ENCODE results near the gene GLYATL3. TPM values are rescaled to one million over a fixed set of nuclear protein-coding genes. Genes with fewer than 3 reads are reported as not detected.
A peak's percentile ranks its signal among the peaks of the same experiment; 100 is the strongest.

Gene GLYATL3
- total and polyA plus RNA-seq, 12 donors = not detected

DNA sequence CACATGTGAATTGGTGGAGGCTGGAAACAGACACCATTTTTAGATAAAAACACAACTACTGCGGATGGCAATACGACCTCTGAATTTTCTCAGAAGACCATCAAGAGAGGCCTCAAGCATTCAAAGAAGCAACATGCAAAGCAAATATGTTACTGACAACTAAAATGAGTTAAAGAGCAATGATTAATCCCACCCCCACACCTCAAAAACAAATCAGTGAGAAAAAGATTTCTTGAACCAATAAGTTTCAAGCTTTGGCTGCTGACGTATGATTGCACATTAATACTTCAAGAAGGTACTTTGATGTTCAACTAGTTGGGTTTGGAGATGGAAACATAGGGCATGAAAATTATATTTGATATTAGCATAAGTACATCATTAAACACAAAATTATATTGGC lies 37.7 kb upstream of the GLYATL3 start:
- H3K4me1 ChIP-seq = peaks cover 3 to 35% (median 29%) of the 10 kb centered on the region in 9 donors
- 40 to 42% methylated on average over 3 of the region's 3 CpGs for WGBS, 2 donors
- TF ChIP-seq, protein P1, sequence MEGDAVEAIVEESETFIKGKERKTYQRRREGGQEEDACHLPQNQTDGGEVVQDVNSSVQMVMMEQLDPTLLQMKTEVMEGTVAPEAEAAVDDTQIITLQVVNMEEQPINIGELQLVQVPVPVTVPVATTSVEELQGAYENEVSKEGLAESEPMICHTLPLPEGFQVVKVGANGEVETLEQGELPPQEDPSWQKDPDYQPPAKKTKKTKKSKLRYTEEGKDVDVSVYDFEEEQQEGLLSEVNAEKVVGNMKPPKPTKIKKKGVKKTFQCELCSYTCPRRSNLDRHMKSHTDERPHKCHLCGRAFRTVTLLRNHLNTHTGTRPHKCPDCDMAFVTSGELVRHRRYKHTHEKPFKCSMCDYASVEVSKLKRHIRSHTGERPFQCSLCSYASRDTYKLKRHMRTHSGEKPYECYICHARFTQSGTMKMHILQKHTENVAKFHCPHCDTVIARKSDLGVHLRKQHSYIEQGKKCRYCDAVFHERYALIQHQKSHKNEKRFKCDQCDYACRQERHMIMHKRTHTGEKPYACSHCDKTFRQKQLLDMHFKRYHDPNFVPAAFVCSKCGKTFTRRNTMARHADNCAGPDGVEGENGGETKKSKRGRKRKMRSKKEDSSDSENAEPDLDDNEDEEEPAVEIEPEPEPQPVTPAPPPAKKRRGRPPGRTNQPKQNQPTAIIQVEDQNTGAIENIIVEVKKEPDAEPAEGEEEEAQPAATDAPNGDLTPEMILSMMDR (IDR thresholded peaks at IDR 0.05) = no peak
- H3K36me3 ChIP-seq = peaks cover 0 to 27% (median 5%) of the 10 kb centered on the region in 9 donors
- H3K9me3 ChIP-seq = no peaks in the 10 kb centered on the region
- DNase-seq (no peak), ATAC-seq (no peak)
- peak overlapping the region; percentile 47 to 95 (median 76) for H3K4me3 ChIP-seq
- no peaks in the 10 kb centered on the region for H3K27me3 ChIP-seq
- intact Hi-C loops (cut with DNase I) = no loop called here
- peak overlapping the region in 5 of 10 donors; percentile 76 to 91 (median 88) for H3K27ac ChIP-seq

DNA sequence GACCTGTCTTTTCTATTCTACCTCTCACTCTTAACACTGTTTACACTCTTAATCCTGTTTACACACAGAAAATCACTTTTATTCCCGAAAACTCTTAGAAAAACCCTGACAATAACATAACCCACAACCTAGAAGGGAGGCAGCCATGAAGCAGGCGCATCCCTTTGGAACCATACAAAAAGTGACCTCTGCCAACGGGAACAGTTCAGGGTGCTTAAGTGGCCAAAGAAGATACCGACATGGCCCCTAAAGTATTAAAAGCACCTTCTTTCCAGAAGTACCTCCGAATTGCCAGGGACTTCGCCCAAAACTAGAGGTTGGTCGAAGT lies 37.2 kb upstream of the GLYATL3 start:
- 1 to 3% methylated on average over 7 of the region's 7 CpGs for WGBS, 2 donors
- DNase-seq = no peak
- Histone ChIP-seq H3K36me3 (peaks cover 0 to 22% (median 0%) of the 10 kb centered on the region in 9 donors), H3K27me3 (no peaks in the 10 kb centered on the region), H3K9me3 (no peaks in the 10 kb centered on the region), H3K4me1 (peaks cover 3 to 35% (median 29%) of the 10 kb centered on the region in 9 donors), H3K27ac (peak overlapping the region in 9 of 10 donors; percentile 70 to 92 (median 88)), H3K4me3 (peak overlapping the region; percentile 47 to 95 (median 76))
- intact Hi-C loops (cut with DNase I) = no loop called here
- TF ChIP-seq, protein P1 (IDR thresholded peaks at IDR 0.05) = no peak
- peak in 5 of 8 donors; percentile 18 to 51 (median 37) for ATAC-seq

DNA sequence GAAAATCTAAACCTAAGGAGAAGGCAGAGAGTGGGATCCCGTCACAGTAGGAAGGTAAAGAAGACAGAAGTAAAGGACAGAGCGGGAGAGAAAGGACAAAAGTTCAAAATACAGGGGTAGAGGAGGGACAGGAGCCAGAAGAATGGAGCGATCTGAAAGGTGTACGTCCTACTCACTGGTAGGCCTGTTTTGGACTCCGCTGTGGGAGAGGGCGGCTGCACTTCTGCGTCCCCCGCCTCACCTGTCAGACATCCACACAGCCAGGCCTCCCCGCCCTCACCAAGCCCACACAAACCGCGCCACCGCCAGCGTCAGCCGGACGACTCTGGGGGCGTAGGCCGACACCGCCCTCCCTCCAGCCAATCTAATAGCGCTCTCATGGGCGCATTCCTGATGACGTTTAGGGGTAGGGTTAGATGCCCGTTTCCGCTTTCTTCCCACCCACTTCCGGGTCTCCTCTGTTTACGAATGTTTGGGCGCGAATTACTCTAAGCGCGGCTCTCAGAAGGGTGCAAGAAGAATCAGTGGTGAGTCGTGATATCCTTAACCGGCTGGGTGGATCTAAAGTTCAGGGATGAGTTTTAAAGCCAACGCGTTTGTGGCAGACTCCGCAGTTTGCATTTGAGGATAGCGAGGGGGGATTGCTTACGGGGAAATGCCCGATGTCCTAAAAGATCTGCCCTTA lies 36.7 kb upstream of the GLYATL3 start, which contains the start of the genes CENPQ and MMUT:
TSS of gene CENPQ (plus strand) at position 444 of the 685 bp plus-strand sequence. CDS start 6,807 bp downstream, outside the sequence.
TSS of gene MMUT (minus strand) at position 327 of the 685 bp plus-strand sequence. CDS start 3,787 bp downstream, outside the sequence.
- ATAC-seq = peak; percentile 100
- peaks cover 0 to 17% (median 0%) of the 10 kb centered on the region in 9 donors for H3K36me3 ChIP-seq
- intact Hi-C loops (cut with DNase I) = no loop called here
- H3K4me1 ChIP-seq = peaks cover 3 to 35% (median 29%) of the 10 kb centered on the region in 9 donors
- DNase-seq = peak; percentile 88 to 96
- TF ChIP-seq, protein P1 (IDR thresholded peaks at IDR 0.05) = no peak
- H3K27ac ChIP-seq = peak within 1 kb of the TSS in 9 of 10 donors; percentile 70 to 92 (median 88)
- peak within 1 kb of the TSS; percentile 47 to 95 (median 76) for H3K4me3 ChIP-seq
- no peaks in the 10 kb centered on the region for H3K27me3 ChIP-seq
- 0% methylated on average over 35 to 37 of the region's 37 CpGs for WGBS, 2 donors
- H3K9me3 ChIP-seq = no peaks in the 10 kb centered on the region

DNA sequence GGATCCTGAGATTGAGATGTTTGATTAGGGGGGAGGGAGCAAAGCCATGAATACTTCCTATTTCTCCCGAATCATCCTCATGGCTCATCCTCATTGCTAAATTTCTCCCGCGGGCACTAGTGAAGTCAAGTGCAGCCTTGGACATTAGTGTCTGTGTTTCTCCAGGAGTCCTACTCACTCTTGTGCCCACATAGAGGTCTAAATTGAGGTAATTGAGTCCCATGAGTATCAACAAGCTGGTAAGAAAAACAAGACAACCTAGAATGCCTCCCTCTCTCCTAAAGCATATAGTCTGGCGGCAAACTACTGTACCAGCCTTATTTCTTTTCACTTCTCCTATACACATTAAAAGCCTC lies 36.1 kb upstream of the GLYATL3 start:
- peak in 1 of 8 donors; percentile 20 for ATAC-seq
- TF ChIP-seq, protein P1 (IDR thresholded peaks at IDR 0.05) = no peak
- H3K4me3 ChIP-seq = peak overlapping the region; percentile 47 to 95 (median 76)
- intact Hi-C loops (cut with DNase I) = no loop called here
- H3K27me3 ChIP-seq = no peaks in the 10 kb centered on the region
- H3K36me3 ChIP-seq = peaks cover 0 to 11% (median 0%) of the 10 kb centered on the region in 9 donors
- H3K27ac ChIP-seq = peak overlapping the region in 7 of 10 donors; percentile 76 to 92 (median 88)
- no peak for DNase-seq
- 1 to 2% methylated on average over 4 of the region's 4 CpGs for WGBS, 2 donors
- H3K9me3 ChIP-seq = no peaks in the 10 kb centered on the region
- peaks cover 3 to 35% (median 29%) of the 10 kb centered on the region in 9 donors for H3K4me1 ChIP-seq
